Smooth muscle cell (in vitro differentiated cells): ENCODE results near the gene ACAD10. TPM values are rescaled to one million over a fixed set of nuclear protein-coding genes. Genes with fewer than 3 reads are reported as not detected.
"Not testable (repeated sequence)": the region's sequence is repeated elsewhere in the genome, so short reads cannot be mapped to it uniquely, and the experiment has no call there.

Experiments used
- DNase-seq: peaks from one replicate; lab custom pipeline; 2025; ENCODE audit not compliant: unreplicated experiment; lab: John Stamatoyannopoulos, UW
- H2AFZ ChIP-seq: fragments of 200-600 bp; sonication (generic); 2 replicates; pipeline ENCODE4 v1.6.0; 2016; ENCODE audit warnings: antibody characterized with exemption, low read depth, mild to moderate bottlenecking
- H3F3A ChIP-seq: fragments of 200-600 bp; sonication (generic); 2 replicates; pipeline ENCODE4 v1.6.0; 2017; ENCODE audit warnings: antibody characterized with exemption, low read depth
- H3K27ac ChIP-seq: fragments of 200-600 bp; sonication (generic); 2 replicates; pipeline ENCODE4 v1.5.1; 2016; ENCODE audit warnings: low read depth, mild to moderate bottlenecking
- H3K27me3 ChIP-seq: fragments of 200-600 bp; sonication (generic); 2 replicates; pipeline ENCODE4 v1.6.1; 2016; ENCODE audit warnings: low read depth, mild to moderate bottlenecking
- H3K36me3 ChIP-seq: fragments of 200-600 bp; sonication (generic); 2 replicates; pipeline ENCODE4 v1.5.1; 2016; ENCODE audit warnings: low read depth
- H3K4me1 ChIP-seq: fragments of 200-600 bp; sonication (generic); 2 replicates; pipeline ENCODE4 v1.5.1; 2016; ENCODE audit warnings: low read depth
- H3K4me2 ChIP-seq: fragments of 200-600 bp; sonication (generic); 2 replicates; pipeline ENCODE4 v1.6.0; 2016; ENCODE audit warnings: mild to moderate bottlenecking
- H3K4me3 ChIP-seq: fragments of 200-600 bp; sonication (generic); 2 replicates; pipeline ENCODE4 v1.5.1; 2016; ENCODE audit warnings: mild to moderate bottlenecking
- H3K79me2 ChIP-seq: fragments of 200-600 bp; sonication (generic); 2 replicates; pipeline ENCODE4 v1.6.0; 2016; ENCODE audit warnings: low read depth, mild to moderate bottlenecking
- H3K9ac ChIP-seq: fragments of 200-600 bp; sonication (generic); 2 replicates; pipeline ENCODE4 v1.6.0; 2016; ENCODE audit warnings: low read depth
- H3K9me3 ChIP-seq: fragments of 200-600 bp; sonication (generic); replicated peaks from 2 replicates; pipeline ENCODE4 v1.5.1; 2016; ENCODE audit warnings: low read depth
- H4K20me1 ChIP-seq: fragments of 200-600 bp; sonication (generic); 2 replicates; pipeline ENCODE4 v1.6.0; 2016; ENCODE audit warnings: low read depth
- WGBS: methylation state at CpG from one replicate; pipeline ENCODE4 v1.1.7; 2016; ENCODE audit warnings: low lambda C conversion rate; 5-methylcytosine and 5-hydroxymethylcytosine counted together
- polyA plus RNA-seq: library from polyadenylated mRNA; unstranded; fragments of >200 nt; fragmentation: Nextera tagmentation; extraction: Ambion mirVana; gene quantifications from 2 replicates; pipeline ENCODE4 v1.2.1, GENCODE V29; 2016
- total RNA-seq: library from RNA; depleted of rRNA; stranded (reverse); fragments of >200 nt; gene quantifications from 2 replicates; pipeline ENCODE4 v1.2.3, GENCODE V29; 2014
- TF ChIP-seq, protein P1 (sequence below): fragments of 200-600 bp; sonication (generic); IDR thresholded peaks from 2 replicates; pipeline ENCODE4 v1.5.1; 2017; ENCODE audit warnings: borderline replicate concordance, mild to moderate bottlenecking, antibody characterized with exemption; ENCODE audit not compliant: insufficient read depth, poor library complexity, severe bottlenecking

ACAD10 gene
- total and polyA plus RNA-seq, 2 experiments from 2014 or later = 13.4 to 14.9 TPM

DNA sequence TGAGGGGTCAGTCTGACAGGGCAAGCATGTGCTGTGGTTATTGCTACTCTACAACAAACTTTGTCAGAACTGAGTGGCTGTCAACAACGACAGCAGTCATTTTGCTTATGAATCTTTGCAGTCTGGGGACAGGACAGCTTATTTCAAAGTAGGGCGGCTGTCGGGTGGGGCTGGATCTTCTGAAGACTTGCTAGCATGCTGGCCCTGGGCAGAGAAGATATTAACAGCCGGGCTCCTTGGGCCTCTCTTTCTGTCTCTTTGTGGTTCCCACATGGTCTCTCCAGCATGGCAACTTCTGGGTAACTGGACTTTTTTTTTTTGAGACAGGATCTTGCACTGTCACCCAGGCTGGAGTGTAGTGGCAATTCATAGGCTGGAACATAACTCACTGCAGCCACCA, 46.9 kb downstream of the ACAD10 start:
- H3K4me1 ChIP-seq = no peaks in the 10 kb centered on the region
- H3K27me3 ChIP-seq = no peaks in the 10 kb centered on the region
- H3F3A ChIP-seq = no peaks in the 10 kb centered on the region
- DNase-seq = no peak
- no peak overlapping the region for H3K27ac ChIP-seq
- no peak overlapping the region for H2AFZ ChIP-seq
- no peaks in the 10 kb centered on the region for H3K79me2 ChIP-seq
- no peaks in the 10 kb centered on the region for H4K20me1 ChIP-seq
- no peak overlapping the region for H3K4me2 ChIP-seq
- H3K36me3 ChIP-seq = peaks cover 8% of the 10 kb centered on the region
- TF ChIP-seq, protein P1, sequence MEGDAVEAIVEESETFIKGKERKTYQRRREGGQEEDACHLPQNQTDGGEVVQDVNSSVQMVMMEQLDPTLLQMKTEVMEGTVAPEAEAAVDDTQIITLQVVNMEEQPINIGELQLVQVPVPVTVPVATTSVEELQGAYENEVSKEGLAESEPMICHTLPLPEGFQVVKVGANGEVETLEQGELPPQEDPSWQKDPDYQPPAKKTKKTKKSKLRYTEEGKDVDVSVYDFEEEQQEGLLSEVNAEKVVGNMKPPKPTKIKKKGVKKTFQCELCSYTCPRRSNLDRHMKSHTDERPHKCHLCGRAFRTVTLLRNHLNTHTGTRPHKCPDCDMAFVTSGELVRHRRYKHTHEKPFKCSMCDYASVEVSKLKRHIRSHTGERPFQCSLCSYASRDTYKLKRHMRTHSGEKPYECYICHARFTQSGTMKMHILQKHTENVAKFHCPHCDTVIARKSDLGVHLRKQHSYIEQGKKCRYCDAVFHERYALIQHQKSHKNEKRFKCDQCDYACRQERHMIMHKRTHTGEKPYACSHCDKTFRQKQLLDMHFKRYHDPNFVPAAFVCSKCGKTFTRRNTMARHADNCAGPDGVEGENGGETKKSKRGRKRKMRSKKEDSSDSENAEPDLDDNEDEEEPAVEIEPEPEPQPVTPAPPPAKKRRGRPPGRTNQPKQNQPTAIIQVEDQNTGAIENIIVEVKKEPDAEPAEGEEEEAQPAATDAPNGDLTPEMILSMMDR = no peak
- no peak overlapping the region for H3K9ac ChIP-seq
- H3K9me3 ChIP-seq = no peaks in the 10 kb centered on the region
- H3K4me3 ChIP-seq = no peak overlapping the region
- 98% methylated on average over 4 of the region's 4 CpGs for WGBS

GRCh38 chr12:111733340-111733915, 47.6 kb downstream of the ACAD10 start:
- Histone ChIP-seq H3K79me2 (no peaks in the 10 kb centered on the region), H3K4me2 (no peak overlapping the region), H3K4me1 (no peaks in the 10 kb centered on the region), H3K9ac (no peak overlapping the region), H3F3A (no peaks in the 10 kb centered on the region), H3K27me3 (no peaks in the 10 kb centered on the region), H3K36me3 (peaks cover 3% of the 10 kb centered on the region), H3K9me3 (no peaks in the 10 kb centered on the region), H3K27ac (no peak overlapping the region), H4K20me1 (no peaks in the 10 kb centered on the region), H2AFZ (no peak overlapping the region), H3K4me3 (no peak overlapping the region)
- no peak for DNase-seq
- 91% methylated on average over 8 of the region's 8 CpGs for WGBS
- TF ChIP-seq, protein P1 = no peak

GRCh38 chr12:111739524-111739923, 53.7 kb downstream of the ACAD10 start:
- not testable (repeated sequence) for H3K4me3 ChIP-seq, H3K27me3 ChIP-seq, H3K79me2 ChIP-seq, H3K36me3 ChIP-seq, H3K27ac ChIP-seq, H3K9me3 ChIP-seq, H3F3A ChIP-seq, H4K20me1 ChIP-seq, H2AFZ ChIP-seq, DNase-seq, H3K4me2 ChIP-seq, H3K9ac ChIP-seq, H3K4me1 ChIP-seq
- 98% methylated on average over 9 of the region's 9 CpGs for WGBS

DNA sequence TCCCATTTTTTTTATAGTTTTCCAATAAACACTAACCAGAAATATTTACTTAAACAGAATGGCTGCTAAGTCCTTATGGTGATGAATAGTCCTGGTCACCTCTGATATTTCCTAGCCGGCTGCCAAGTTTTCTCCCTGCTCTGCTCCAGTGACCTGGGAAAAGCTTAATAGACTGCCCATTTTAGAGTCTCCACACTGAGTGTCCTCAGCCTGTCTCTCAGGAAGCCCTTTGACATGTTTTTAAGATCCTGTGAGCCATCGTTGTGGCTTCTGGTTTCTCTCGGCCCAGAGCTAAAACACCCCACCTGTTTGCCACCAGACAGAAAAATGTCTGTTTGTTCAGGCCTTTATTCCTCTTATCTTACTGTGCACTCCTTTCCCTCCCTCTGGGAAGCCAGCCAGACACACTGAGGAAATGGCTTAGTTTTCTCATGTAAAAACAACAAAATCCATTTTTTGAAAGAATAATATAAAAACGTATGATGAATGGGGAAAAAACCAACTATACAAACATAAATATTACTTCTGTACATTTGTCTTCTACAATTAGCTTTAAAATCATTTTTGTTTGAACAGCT, 55.5 kb downstream of the ACAD10 start:
- H3K27ac ChIP-seq = peak overlapping the region; percentile 23
- no peaks in the 10 kb centered on the region for H3K4me1 ChIP-seq
- DNase-seq = no peak
- no peaks in the 10 kb centered on the region for H4K20me1 ChIP-seq
- H2AFZ ChIP-seq = no peak overlapping the region
- H3K4me2 ChIP-seq = no peak overlapping the region
- no peaks in the 10 kb centered on the region for H3F3A ChIP-seq
- no peaks in the 10 kb centered on the region for H3K27me3 ChIP-seq
- WGBS = 56% methylated on average over 4 of the region's 4 CpGs
- H3K9ac ChIP-seq = no peak overlapping the region
- no peaks in the 10 kb centered on the region for H3K79me2 ChIP-seq
- H3K4me3 ChIP-seq = no peak overlapping the region
- TF ChIP-seq, protein P1 = no peak
- no peaks in the 10 kb centered on the region for H3K36me3 ChIP-seq
- no peaks in the 10 kb centered on the region for H3K9me3 ChIP-seq
